GM12865 (cell line): ENCODE measurements around the gene ARHGEF33.

ENCODE experiments used
- DNase-seq: peaks from one replicate; pipeline ENCODE4 v3.0.0; 2010; ENCODE audit warnings: low read depth
- H3K4me3 ChIP-seq: 2 replicates; pipeline ENCODE4 v1.5.1; 2011; ENCODE audit warnings: mild to moderate bottlenecking, low read depth, low read length, control low read depth
- TF ChIP-seq, protein P1 (sequence below): IDR thresholded peaks from 2 replicates; pipeline ENCODE4 v1.5.1; 2011; ENCODE audit warnings: low read length, control low read depth, low read depth, inconsistent platforms; ENCODE audit not compliant: insufficient read depth; ENCODE audit errors: missing control alignments

ARHGEF33 gene

DNA sequence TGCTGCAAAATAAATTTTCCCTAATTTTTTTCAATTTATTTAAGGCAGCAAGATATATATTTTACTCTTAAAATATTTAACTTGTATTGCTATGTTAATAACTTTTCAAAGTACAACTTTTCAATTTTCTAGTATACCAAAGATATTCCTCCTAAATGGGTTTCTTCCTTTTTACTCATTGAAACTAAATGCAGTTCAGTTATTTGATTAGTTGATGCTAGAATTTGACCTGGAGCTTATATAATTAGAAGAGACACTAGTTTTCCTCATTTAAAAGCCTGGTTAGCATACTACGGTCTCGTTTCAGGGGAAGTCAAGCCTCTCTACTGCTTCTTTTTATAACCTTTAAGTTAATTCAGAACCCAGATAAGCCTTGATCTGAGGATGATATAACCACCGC, at the start of gene ARHGEF33:
TSS of gene ARHGEF33 (plus strand) at position 301 of the 400 bp plus-strand sequence. CDS start 29,573 bp downstream, outside the sequence.
- H3K4me3 ChIP-seq: no peak within 1 kb of the TSS
- TF ChIP-seq, protein P1, sequence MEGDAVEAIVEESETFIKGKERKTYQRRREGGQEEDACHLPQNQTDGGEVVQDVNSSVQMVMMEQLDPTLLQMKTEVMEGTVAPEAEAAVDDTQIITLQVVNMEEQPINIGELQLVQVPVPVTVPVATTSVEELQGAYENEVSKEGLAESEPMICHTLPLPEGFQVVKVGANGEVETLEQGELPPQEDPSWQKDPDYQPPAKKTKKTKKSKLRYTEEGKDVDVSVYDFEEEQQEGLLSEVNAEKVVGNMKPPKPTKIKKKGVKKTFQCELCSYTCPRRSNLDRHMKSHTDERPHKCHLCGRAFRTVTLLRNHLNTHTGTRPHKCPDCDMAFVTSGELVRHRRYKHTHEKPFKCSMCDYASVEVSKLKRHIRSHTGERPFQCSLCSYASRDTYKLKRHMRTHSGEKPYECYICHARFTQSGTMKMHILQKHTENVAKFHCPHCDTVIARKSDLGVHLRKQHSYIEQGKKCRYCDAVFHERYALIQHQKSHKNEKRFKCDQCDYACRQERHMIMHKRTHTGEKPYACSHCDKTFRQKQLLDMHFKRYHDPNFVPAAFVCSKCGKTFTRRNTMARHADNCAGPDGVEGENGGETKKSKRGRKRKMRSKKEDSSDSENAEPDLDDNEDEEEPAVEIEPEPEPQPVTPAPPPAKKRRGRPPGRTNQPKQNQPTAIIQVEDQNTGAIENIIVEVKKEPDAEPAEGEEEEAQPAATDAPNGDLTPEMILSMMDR: no peak
- no peak for DNase-seq

DNA sequence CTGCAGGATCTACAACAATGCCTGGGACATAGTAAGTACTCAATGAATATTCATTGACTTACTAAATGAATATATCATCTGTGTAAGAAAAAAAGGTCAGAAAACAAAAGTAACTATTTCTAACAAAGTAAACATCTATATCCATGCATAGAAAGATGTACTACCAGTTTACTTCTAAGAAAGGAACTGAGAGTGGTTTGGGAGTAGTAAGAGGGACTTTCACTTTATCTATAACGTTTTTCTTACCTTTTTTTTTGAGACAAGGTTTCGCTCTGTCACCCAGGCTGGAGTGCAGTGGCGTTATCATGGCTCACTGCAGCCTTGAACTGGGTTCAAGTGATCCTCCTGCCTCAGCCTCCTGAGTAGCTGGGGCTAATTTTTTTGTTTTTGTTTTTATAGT, 39.6 kb upstream of the ARHGEF33 start:
- TF ChIP-seq, protein P1: no peak
- DNase-seq: peak; percentile 66
- H3K4me3 ChIP-seq: no peak overlapping the region

DNA sequence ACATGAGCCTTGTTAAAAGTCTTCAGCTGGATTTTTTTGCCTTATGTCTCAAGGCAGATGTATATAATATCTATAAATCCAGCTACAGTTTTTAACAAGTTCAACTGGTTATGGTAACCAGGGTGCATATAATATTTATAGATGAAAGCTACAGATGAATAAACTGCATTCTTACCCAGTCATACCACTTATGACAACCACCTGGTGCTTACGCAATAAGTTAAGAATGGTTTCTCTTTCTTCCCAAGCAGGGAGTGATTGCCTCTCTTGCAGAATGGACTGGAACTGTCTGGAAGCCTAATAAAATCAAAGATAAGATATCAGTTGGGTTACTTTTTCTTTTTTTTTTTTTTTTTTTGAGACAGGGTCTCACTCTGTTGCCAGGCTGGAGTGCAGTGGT, 33.5 kb upstream of the ARHGEF33 start:
- no peak overlapping the region for H3K4me3 ChIP-seq
- TF ChIP-seq, protein P1: no peak
- no peak for DNase-seq

DNA sequence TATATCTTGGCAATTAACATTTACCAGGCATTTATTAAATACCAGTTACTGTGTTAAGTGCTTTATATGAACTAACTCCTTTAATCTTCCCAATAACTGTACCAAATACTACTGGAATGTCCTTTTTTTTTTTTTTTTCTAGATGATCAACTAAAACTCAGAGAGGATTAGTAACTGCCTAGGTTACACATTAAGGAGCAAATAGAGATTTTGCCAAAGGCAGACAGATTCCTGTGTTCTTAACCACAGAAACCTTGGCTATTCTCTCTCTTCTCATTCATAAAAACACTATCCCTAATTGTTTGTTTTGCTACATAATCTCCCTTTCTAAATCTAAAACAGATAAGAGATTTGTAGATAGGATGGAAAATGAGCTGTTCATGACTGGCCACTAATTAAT, 27.2 kb upstream of the ARHGEF33 start:
- DNase-seq: no peak
- no peak overlapping the region for H3K4me3 ChIP-seq
- TF ChIP-seq, protein P1: no peak

DNA sequence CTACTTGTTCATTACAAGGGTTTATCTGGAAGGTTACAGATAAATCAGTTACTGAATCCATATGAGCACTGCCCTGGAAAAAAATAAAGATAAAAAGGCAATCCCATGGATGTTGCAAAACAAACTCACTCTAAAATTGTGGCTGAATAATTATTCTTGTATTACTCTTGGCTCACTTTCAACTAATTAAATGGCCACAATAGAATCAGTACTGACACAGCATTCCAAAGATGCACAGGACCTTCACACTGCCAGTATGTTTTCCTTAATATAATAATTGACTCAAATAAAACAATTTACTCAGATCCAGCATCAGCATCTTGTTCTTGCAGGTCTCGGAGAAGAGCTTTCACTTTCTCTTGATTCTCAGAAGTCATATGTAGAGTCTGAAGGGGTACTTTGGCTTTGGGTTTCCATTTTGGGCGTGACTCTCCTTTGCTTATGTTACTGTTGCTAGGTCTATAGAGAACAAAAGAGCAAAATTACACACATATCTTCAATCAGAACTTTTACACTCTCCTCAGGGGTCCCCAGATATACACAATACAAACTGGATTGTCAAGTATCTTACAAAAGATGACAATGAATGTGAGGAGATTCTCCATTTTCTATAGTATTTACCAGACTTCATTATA, 26.5 kb upstream of the ARHGEF33 start:
- no peak overlapping the region for H3K4me3 ChIP-seq
- peak; percentile 51 for DNase-seq
- TF ChIP-seq, protein P1: no peak

DNA sequence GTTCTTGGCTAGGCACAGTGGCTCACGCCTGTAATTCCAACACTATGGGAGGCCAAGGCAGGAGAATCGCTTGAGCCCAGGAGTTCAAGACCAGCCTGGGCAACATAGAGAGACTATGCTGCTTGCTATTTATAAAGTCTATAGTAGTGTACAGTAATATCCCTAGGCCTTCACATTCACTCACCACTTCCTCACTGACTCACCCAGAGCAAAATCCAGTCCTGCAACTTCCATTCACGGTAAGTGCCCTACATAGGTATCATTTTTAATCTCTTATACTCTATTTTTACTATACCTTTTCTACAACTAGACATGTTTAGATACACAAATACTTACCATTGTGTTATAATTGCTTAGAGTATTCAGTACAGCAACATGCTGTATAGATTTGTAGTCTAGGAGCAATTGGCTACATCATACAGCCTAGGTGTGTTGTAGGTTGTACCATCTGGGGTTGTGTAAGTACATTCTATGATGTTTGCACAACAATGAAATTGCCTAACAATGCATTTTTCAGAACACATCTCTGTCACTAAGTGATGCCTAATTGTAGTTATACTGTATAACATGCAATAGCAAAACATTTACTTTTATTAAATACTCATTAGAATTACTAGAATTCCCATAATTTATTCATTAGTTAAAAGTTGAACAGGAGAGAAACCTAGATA, 22.8 kb upstream of the ARHGEF33 start:
- no peak overlapping the region for H3K4me3 ChIP-seq
- TF ChIP-seq, protein P1: no peak
- no peak for DNase-seq
